SH-SY5Y (cell line): ENCODE data around the gene ELMOD1.

ENCODE experiments used
- GATA2 ChIP-seq: IDR thresholded peaks from 2 replicates; pipeline ENCODE4 v1.6.1; 2011; ENCODE audit warnings: mild to moderate bottlenecking, low read depth, low read length
- GATA3 ChIP-seq: IDR thresholded peaks from 2 replicates; pipeline ENCODE4 v1.6.1; 2011; ENCODE audit warnings: low read depth, mild to moderate bottlenecking, low read length, moderate library complexity

- TF ChIP-seq GATA2 (no peak), GATA3 (no peak)
Measured at GRCh38 chr11:107577346-107577711, 13.6 kb upstream of the ELMOD1 start.
